Tibial nerve (tissue), 4 donors: ENCODE results near the gene SRGAP2.
"Not testable (repeated sequence)": the region's sequence is repeated elsewhere in the genome, so short reads cannot be mapped to it uniquely, and the experiment has no call there.

Experiments
- EP300 ChIP-seq, 2 donors: sonication (generic); formaldehyde crosslinking; IDR thresholded peaks; one replicate each; pipeline ENCODE4 v1.6.1; 2017; ENCODE audit warnings: antibody characterized with exemption in 2 of 2, mild to moderate bottlenecking in 1 of 2
- TF ChIP-seq, protein P1 (sequence below), 5 experiments: fragments of 200-600 bp in 3 of 5; fragments of 450-650 bp in 2 of 5; sonication (generic) in 3 of 5; IDR thresholded peaks; one replicate each; pipeline ENCODE4 v1.5.1; 2016 to 2019; ENCODE audit warnings: antibody characterized with exemption in 5 of 5, mild to moderate bottlenecking in 3 of 5, moderate library complexity in 2 of 5

DNA sequence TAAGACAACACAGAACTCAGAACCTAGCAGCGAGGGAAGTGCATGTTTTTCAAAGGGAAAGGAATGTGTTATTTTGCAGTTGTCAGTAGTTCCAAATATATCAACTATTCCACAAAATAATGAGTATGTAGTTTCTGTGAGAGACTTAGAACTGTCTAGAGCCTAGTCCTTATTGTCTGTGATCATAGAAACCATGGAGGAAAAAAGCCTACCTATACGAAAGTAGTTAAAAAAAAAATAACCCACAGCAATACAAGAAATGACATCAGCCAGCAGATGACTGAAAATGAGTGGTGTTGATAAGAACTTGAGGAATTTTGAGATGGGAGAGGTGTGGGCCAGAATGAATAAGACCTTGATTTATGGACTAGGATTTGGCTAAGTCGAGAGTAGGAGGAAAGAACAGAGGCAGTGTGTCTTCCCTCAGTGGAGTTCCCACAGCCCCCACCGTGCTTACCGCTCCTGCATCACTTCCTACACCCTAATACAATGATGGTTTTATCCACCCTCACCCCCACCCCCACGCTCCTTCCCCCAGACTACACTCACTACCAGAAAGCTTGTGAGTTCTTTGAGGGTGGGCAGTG lies 20.9 kb downstream of the SRGAP2 start:
- TF ChIP-seq, protein P1, sequence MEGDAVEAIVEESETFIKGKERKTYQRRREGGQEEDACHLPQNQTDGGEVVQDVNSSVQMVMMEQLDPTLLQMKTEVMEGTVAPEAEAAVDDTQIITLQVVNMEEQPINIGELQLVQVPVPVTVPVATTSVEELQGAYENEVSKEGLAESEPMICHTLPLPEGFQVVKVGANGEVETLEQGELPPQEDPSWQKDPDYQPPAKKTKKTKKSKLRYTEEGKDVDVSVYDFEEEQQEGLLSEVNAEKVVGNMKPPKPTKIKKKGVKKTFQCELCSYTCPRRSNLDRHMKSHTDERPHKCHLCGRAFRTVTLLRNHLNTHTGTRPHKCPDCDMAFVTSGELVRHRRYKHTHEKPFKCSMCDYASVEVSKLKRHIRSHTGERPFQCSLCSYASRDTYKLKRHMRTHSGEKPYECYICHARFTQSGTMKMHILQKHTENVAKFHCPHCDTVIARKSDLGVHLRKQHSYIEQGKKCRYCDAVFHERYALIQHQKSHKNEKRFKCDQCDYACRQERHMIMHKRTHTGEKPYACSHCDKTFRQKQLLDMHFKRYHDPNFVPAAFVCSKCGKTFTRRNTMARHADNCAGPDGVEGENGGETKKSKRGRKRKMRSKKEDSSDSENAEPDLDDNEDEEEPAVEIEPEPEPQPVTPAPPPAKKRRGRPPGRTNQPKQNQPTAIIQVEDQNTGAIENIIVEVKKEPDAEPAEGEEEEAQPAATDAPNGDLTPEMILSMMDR (IDR thresholded peaks at IDR 0.05) = not testable (repeated sequence)
- not testable (repeated sequence) for TF ChIP-seq EP300 (IDR thresholded peaks at IDR 0.05)
